DMS 273 (cell line): ENCODE data around the gene KIAA1614.

Experiments used
- DNase-seq: peaks from one replicate; lab custom pipeline; 2025; ENCODE audit not compliant: unreplicated experiment; lab: John Stamatoyannopoulos, UW

The KIAA1614 gene

GRCh38 chr1:180994262-180994661, 81.6 kb downstream of the KIAA1614 start:
- no peak for DNase-seq

GRCh38 chr1:180997843-180998504, 85.3 kb downstream of the KIAA1614 start:
- no peak for DNase-seq
